A549 (cell line): ENCODE measurements around the gene EPS8L1. TPM values are rescaled to one million over a fixed set of nuclear protein-coding genes. Genes with fewer than 3 reads are reported as not detected.

Experiments used
- ATAC-seq, 2 experiments: fragments of 200-7000 bp in 1 of 2; fragments of >200 bp in 1 of 2; cut with Nextera tagmentation in 1 of 2; cut with Tn5 transposase in 1 of 2; 3 replicates each; pipeline versions ENCODE4 v1.8.0 to v1.9.1; 2018 to 2020; ENCODE audit warnings: mild to moderate bottlenecking in 1 of 2, moderate library complexity in 1 of 2
- CTCF ChIA-PET: fragments of 300-600 bp; sonication (Branson Sonifier 250); formaldehyde crosslinking; extraction: SDS; loops from one replicate; lab custom pipeline; 2021; ENCODE audit warnings: antibody characterized with exemption, inconsistent platforms; lab: Yijun Ruan, JAX
- POLR2A ChIA-PET: fragments of 350-600 bp; formaldehyde crosslinking; extraction: SDS; loops from one replicate; lab custom pipeline; 2021; ENCODE audit warnings: antibody characterized with exemption, inconsistent platforms; lab: Yijun Ruan, JAX
- DNase-seq, 2 experiments: peaks; one replicate each; pipeline versions ENCODE4 v3.0.0 to v3.0.0-alpha.2; 2011 to 2016; ENCODE audit warnings: low read depth in 1 of 2, low spot score in 1 of 2
- FAIRE-seq: peaks from 2 replicates; lab custom pipeline; 2011; peaks lifted over from hg19 to GRCh38; lab: Jason Lieb, UNC
- H3K27ac ChIP-seq, 2 experiments: fragments of >200 bp; sonication (Bioruptor Twin); formaldehyde crosslinking; 3 replicates each; pipeline ENCODE4 v1.5.1; 2016 to 2017
- H3K4me1 ChIP-seq: fragments of >200 bp; sonication (Bioruptor Twin); formaldehyde crosslinking; 3 replicates; pipeline ENCODE4 v1.6.1; 2016
- H3K4me2 ChIP-seq: fragments of >200 bp; sonication (Bioruptor Twin); formaldehyde crosslinking; 3 replicates; pipeline ENCODE4 v1.6.1; 2016
- H3K4me3 ChIP-seq: fragments of >200 bp; sonication (Bioruptor Twin); formaldehyde crosslinking; 3 replicates; pipeline ENCODE4 v1.5.1; 2016
- H3K9me3 ChIP-seq: fragments of >200 bp; sonication (Bioruptor Twin); formaldehyde crosslinking; 3 replicates; pipeline ENCODE4 v1.6.1; 2016
- ATOH8 ChIP-seq: fragments of 250-450 bp; sonication (Bioruptor Pico); IDR thresholded peaks from 2 replicates; pipeline ENCODE4 v1.5.0; 2020; ENCODE audit warnings: low read depth, mild to moderate bottlenecking, moderate library complexity
- CBX8 ChIP-seq: fragments of 200-600 bp; sonication (generic); IDR thresholded peaks from 2 replicates; pipeline ENCODE4 v1.6.1; 2016
- CHD4 ChIP-seq: fragments of 200-600 bp; sonication (generic); IDR thresholded peaks from 2 replicates; pipeline ENCODE4 v1.6.1; 2016; ENCODE audit warnings: antibody characterized with exemption, mild to moderate bottlenecking, borderline replicate concordance
- EHMT2 ChIP-seq: fragments of 200-600 bp; sonication (generic); IDR thresholded peaks from 2 replicates; pipeline ENCODE4 v1.6.1; 2016; ENCODE audit warnings: antibody characterized with exemption, low read depth, mild to moderate bottlenecking, moderate library complexity
- ELK1 ChIP-seq: fragments of 150-350 bp; IDR thresholded peaks from 2 replicates; pipeline ENCODE4 v1.6.1; 2014; ENCODE audit warnings: low read depth, mild to moderate bottlenecking, low read length
- EP300 ChIP-seq, 2 experiments: fragments of >200 bp; sonication (Bioruptor Twin); formaldehyde crosslinking; IDR thresholded peaks; 2 replicates in 1 of 2; 3 replicates in 1 of 2; pipeline ENCODE4 v1.6.1; 2016 to 2017
- FOSL2 ChIP-seq, 2 experiments: fragments of 450-650 bp in 1 of 2; fragments of >200 bp in 1 of 2; sonication (Bioruptor Twin) in 1 of 2; formaldehyde crosslinking; IDR thresholded peaks; 2 replicates each; pipeline versions ENCODE4 v1.5.0 to v1.6.1; 2016 to 2020; ENCODE audit warnings: mild to moderate bottlenecking in 1 of 2, moderate library complexity in 1 of 2
- FOXS1 ChIP-seq: fragments of 250-450 bp; sonication (Bioruptor Pico); IDR thresholded peaks from 2 replicates; pipeline ENCODE4 v1.5.0; 2020; ENCODE audit warnings: mild to moderate bottlenecking, moderate library complexity
- HOXB13 ChIP-seq: fragments of 250-450 bp; sonication (Bioruptor Pico); IDR thresholded peaks from 2 replicates; pipeline ENCODE4 v1.5.0; 2020; ENCODE audit warnings: low read depth, mild to moderate bottlenecking, moderate library complexity
- JUN ChIP-seq, 2 experiments: fragments of >200 bp; sonication (Bioruptor Twin); formaldehyde crosslinking; IDR thresholded peaks; 2 replicates in 1 of 2; 3 replicates in 1 of 2; pipeline ENCODE4 v1.6.1; 2016 to 2017
- JUNB ChIP-seq: fragments of >200 bp; sonication (Bioruptor Twin); formaldehyde crosslinking; IDR thresholded peaks from 2 replicates; pipeline ENCODE4 v1.6.1; 2016
- NR3C1 ChIP-seq: fragments of >200 bp; sonication (Bioruptor Twin); formaldehyde crosslinking; IDR thresholded peaks from 3 replicates; pipeline ENCODE4 v1.6.1; 2017
- POLR2AphosphoS2 ChIP-seq: conservative IDR thresholded peaks from 2 replicates; pipeline ENCODE4 v1.6.1; 2012; ENCODE audit warnings: low read length, improper control_type of control experiment, inconsistent platforms
- RAD21 ChIP-seq, 2 experiments: fragments of >200 bp in 1 of 2; sonication (Bioruptor Twin) in 1 of 2; formaldehyde crosslinking in 1 of 2; IDR thresholded peaks in 1 of 2; conservative IDR thresholded peaks in 1 of 2; 2 replicates in 1 of 2; 3 replicates in 1 of 2; pipeline ENCODE4 v1.6.1; 2012 to 2018; ENCODE audit warnings: inconsistent platforms in 1 of 2
- RCOR1 ChIP-seq: fragments of 150-350 bp; IDR thresholded peaks from 2 replicates; pipeline ENCODE4 v1.6.1; 2014; ENCODE audit warnings: antibody characterized with exemption, low read length, low read depth
- REST ChIP-seq: fragments of 200-600 bp; sonication (generic); IDR thresholded peaks from 2 replicates; pipeline ENCODE4 v1.6.1; 2016; ENCODE audit warnings: antibody characterized with exemption, mild to moderate bottlenecking, moderate library complexity
- RNF2 ChIP-seq: fragments of 200-600 bp; sonication (generic); IDR thresholded peaks from 2 replicates; pipeline ENCODE4 v1.6.1; 2016; ENCODE audit warnings: low read depth, mild to moderate bottlenecking, antibody characterized with exemption, moderate library complexity, borderline replicate concordance
- SREBF2 ChIP-seq: fragments of 450-650 bp; IDR thresholded peaks from 2 replicates; pipeline ENCODE4 v1.6.1; 2014; ENCODE audit warnings: mild to moderate bottlenecking, moderate library complexity
- ZC3H11A ChIP-seq: fragments of 450-650 bp; IDR thresholded peaks from 2 replicates; pipeline ENCODE4 v1.6.1; 2014; ENCODE audit warnings: antibody characterized with exemption, mild to moderate bottlenecking
- ZFP36 ChIP-seq: fragments of 450-650 bp; IDR thresholded peaks from 2 replicates; pipeline ENCODE4 v1.6.1; 2014; ENCODE audit warnings: borderline replicate concordance; ENCODE audit not compliant: partially characterized antibody
- ZNF302 ChIP-seq: fragments of 250-450 bp; sonication (Bioruptor Pico); IDR thresholded peaks from 2 replicates; pipeline ENCODE4 v1.9.0; 2021; ENCODE audit warnings: inconsistent platforms, mild to moderate bottlenecking, moderate library complexity
- WGBS: methylation state at CpG from one replicate; pipeline ENCODE4 v1.1.6; 2017; ENCODE audit errors: missing lambda C conversion rate; 5-methylcytosine and 5-hydroxymethylcytosine counted together
- polyA plus RNA-seq, 4 experiments: library from polyadenylated mRNA; depleted of rRNA in 3 of 4; stranded (reverse); fragments of >200 nt; fragmentation: RNase III in 1 of 4; extraction: RNeasy Plus Mini Kit Qiagen cat#74134 plus additional on column Dnase treatment in 1 of 4; gene quantifications; 2 replicates in 3 of 4; 3 replicates in 1 of 4; pipeline ENCODE4 v1.2.3, GENCODE V29; 2011 to 2017

Gene EPS8L1
- polyA plus RNA-seq, 2 of the 4 experiments (the other 2 are of a cell fraction) = 3.7 to 3.8 TPM

- TF ChIP-seq ZC3H11A (no peak), SREBF2 (no peak), HOXB13 (CRISPR knock-in tag) (no peak), RCOR1 (no peak)
- TF ChIP-seq, all 56 proteins: peak for 3
Measured at GRCh38 chr19:55088543-55089341, 13.1 kb downstream of the EPS8L1 start (continued).

- no peak for FAIRE-seq
- Histone ChIP-seq H3K27ac (no peak overlapping the region), H3K4me3 (no peak overlapping the region), H3K4me1 (no peaks in the 10 kb centered on the region)
- no peak for DNase-seq
- TF ChIP-seq ELK1 (no peak), HOXB13 (CRISPR knock-in tag) (no peak), CHD4 (no peak), ZNF302 (CRISPR knock-in tag) (no peak), POLR2AphosphoS2 (no peak), JUNB (no peak), REST (no peak), EHMT2 (no peak), RCOR1 (no peak), ATOH8 (CRISPR knock-in tag) (no peak), NR3C1 (no peak), FOXS1 (CRISPR knock-in tag) (no peak), JUN (IDR thresholded peaks at IDR 0.05) (no peak), RAD21 (conservative IDR thresholded peaks at IDR 0.05 in 1 of 2, IDR thresholded peaks at IDR 0.05 in 1 of 2) (no peak), RNF2 (no peak), FOSL2 (IDR thresholded peaks at IDR 0.05) (no peak), FOSL2 (CRISPR knock-in tag; IDR thresholded peaks at IDR 0.05) (no peak), ZFP36 (no peak), CBX8 (no peak), EP300 (IDR thresholded peaks at IDR 0.05) (no peak)
- TF ChIP-seq, all 56 proteins: peak for 0
- Histone ChIP-seq H3K4me2 (no peak overlapping the region), H3K9me3 (no peaks in the 10 kb centered on the region)
- ChIA-PET POLR2A (interaction anchor here (0.6 to 1.0 kb wide), 3 partner anchors 26 to 71 kb away, joined by 3 read pairs; partner anchors contain the start of genes PPP1R12C and RDH13), CTCF (interaction anchor here (0.5 to 7.8 kb wide), 22 partner anchors 10 to 544 kb away, joined by 3 to 110 read pairs (median 7); partner anchors contain the start of genes EPS8L1, PPP1R12C and RDH13)
- WGBS = 91% methylated on average over 3 of the region's 3 CpGs
- ATAC-seq = no peak
Measured at GRCh38 chr19:55089342-55089944, 13.8 kb downstream of the EPS8L1 start.
